GM19463 (cell line): ENCODE measurements around the gene BRD9.
A peak's percentile ranks its signal among the peaks of the same experiment; 100 is the strongest.
"Not testable (repeated sequence)": the region's sequence is repeated elsewhere in the genome, so short reads cannot be mapped to it uniquely, and the experiment has no call there.

Source experiments
- ATAC-seq: cut with Tn5 transposase; IDR thresholded peaks from one replicate; pipeline ENCODE4 v1.9.1; 2021; ENCODE audit warnings: mild to moderate bottlenecking, moderate library complexity; ENCODE audit not compliant: unreplicated experiment

The BRD9 gene

GRCh38 chr5:892394-893136, at the start of gene BRD9, which contains the start of gene TRIP13:
BRD9 (minus strand) TSS chr5:892801; CDS start chr5:892657, 144 bp downstream.
TRIP13 (plus strand) TSS chr5:892884; CDS start chr5:892999, 115 bp downstream.
- ATAC-seq, result peak; percentile 98

DNA sequence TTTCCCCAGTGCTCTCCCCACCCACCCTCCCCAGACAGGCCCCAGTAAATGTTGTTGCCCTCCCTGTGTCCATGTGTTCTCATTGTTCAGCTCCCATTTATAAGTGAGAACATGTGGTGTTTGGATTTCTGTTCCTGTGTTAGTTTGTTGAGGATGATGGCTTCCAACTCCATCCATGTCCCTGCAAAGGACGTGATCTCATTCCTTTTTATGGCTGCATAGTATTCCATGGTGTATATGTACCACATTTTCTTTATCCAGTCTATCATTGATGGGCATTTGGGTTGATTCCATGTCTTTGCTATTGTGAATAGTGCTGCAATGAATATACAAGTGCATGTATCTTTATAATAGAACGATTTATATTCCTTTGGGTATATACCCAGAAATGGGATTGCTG, 48.1 kb upstream of the BRD9 start:
- not testable (repeated sequence) for ATAC-seq

DNA sequence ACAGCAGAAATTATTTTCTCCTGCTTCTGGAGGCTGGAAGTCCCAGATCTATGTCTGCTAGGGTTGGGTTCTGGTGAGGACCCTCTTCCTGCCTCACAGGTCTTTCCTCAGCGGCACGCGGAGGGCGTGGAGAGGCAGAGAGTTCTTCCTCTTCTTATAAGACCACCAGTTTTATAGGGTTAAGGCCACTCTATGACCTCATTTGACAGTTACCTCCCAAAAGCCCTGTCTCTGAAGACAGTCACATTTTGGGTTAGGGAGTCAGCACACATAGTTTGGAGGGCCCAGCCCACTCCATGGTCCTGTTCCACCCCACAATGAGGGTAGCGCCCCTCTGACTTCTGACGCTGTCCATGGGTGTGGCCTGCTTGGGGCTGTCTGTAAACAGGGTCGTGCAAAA, 46.8 kb upstream of the BRD9 start:
- no peak for ATAC-seq

DNA sequence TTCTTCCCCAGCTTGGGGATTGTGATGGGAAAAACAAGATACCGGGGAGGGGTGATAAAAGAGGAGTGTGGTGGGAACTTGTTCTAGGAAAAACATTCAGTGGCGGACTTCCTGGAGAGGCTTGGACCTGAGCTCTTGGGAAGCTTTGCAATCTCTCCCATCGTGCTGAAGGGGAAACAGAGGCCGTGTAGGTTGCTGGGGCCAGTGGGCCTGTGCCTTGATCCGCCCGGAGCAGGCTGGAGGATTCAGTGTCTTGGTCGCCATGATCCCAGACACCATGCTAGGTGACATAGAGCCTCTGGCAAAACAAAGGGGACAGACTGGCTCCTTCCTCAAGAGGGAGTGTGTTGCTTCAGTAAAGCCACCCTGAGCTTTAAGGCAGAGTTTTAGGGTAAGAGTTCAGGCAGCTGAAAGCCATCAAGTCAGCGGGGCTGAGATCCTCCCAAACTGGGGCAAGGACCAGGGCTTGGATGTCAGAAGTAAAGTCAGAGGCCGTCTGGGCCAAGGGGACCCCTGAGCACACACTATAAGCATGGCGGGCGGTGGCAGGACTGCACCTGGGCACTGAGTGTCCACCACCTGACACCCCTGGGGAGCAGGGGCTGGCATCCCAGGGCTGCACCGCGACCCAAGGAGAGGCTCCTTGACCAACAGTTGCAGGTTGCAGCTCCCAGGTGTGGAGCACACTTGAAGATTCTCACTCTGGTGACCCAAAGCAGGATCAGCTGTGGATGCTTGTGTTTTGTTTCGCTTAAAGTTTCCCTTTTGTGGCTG, 44.7 kb upstream of the BRD9 start:
- no peak for ATAC-seq

DNA sequence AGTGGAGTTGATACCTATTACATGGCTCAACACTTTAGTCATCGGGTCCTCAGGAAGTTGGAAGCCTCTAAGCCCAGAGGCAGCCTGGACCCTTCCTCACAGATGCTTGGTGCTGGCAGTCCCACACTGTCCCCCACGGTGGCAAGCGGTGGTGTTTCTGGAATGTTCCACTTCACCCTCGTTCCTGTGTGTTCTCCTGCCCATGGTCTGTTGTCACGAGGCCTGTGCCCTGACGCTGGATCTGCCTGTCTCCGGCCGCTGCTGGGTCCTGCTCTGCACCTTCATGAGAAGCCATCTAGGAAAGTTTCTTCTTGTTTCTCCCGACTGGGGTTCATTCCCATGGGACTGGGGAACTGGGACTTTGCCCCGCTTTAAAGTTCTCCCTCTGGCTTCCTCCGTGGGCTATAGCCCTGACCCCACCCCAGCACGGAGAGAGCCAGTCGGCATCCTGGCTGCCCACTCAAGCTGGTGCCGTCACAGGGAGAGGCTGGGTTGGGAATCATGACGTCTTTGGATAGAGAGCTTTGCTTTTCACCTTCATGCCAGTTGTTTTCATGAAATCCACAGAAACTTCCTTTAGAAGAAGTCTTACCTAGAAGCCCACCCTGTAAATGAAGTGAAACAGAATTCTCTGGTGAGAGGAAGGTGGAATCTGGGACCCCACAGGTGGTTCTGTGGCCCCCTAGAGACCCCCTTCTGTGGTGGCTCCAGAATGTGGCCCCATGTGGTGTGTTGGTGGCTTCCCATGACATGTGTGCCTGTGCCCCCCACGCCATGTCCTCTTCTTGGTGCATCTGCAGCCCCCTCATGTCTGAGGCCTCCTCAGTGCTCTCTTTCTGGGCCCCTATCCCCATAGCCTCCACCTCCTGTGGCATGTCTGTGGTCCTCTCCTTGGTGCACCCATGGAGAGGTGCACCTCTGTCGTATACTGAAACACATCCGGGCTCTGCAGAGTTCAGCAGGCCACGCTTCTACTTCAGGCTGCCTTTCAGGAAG, 43.8 kb upstream of the BRD9 start:
- ATAC-seq, result no peak

GRCh38 chr5:935510-936084, 43.0 kb upstream of the BRD9 start:
- ATAC-seq, result no peak

DNA sequence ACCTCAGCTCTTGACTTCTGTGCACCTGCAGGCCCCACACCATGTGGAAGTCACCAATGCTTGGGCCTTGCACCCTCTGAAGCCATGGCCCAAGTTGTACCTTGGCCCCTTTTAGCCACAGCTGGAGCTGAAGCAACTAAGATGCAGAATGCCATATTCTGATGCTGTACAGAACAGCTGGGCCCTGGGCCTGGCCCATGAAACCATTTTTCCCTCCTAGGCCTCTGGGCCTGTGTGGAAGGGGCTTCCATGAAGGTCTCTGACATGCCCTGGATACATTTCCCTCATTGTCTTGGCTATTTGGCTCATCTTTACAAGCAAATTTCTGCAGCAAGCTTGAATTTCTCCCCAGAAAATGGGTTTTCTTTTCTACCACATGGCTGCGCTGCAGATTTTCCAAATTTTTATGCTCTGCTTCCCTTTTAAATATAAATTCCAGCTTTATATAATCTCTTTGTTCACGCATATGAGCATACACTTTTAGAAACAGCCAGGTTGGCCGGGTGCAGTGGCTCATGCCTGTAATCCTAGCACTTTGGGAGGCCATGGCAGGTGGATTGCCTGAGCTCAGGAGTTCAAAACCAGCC, 41.9 kb upstream of the BRD9 start:
- ATAC-seq, result not testable (repeated sequence)

DNA sequence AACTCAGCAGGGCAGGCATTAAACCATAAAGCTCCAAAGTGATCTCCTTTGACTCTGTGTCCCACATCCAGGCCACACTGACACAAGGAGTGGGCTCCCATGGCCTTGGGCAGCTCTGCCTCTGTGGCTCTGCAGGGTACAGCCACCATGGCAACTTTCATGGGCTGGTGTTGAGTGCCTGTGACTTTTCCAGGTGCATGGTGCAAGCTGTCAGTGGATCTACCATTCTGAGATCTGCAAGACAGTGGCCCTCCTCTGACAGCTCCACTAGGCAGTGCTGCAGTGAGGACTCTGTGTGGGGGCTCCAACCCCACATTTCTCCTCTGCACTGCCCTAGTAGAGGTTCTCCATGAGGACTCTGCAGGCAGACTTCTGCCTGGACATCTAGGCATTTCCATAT, 41.4 kb upstream of the BRD9 start:
- ATAC-seq, result not testable (repeated sequence)

DNA sequence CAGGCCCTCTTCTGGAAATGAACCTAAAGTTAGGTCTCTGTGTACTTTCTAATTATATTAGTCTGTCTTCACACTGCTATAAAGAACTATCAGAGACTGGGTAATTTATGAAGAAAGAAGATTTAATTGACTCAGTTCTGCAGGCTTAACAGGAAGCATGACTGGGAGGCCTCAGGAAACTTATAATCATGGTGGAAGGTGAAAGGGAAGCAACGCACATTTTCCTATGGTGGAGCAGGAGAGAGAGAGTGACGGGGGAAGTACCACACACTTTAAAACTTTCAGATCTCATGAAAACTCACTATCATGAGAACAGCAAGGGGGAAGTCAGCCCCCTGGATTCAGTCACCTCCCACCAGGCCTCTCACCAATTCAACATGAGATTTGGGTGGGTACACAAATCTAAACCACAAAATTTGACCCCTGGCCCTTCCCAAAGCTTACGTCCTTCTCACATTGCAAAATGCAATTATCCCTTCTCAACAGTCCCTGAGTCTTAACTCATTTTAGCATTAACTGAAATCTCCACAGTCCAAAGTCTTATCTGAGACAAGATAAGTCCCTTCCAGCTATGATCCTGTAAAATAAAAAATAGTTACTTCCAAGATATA, 40.8 kb upstream of the BRD9 start:
- no peak for ATAC-seq

DNA sequence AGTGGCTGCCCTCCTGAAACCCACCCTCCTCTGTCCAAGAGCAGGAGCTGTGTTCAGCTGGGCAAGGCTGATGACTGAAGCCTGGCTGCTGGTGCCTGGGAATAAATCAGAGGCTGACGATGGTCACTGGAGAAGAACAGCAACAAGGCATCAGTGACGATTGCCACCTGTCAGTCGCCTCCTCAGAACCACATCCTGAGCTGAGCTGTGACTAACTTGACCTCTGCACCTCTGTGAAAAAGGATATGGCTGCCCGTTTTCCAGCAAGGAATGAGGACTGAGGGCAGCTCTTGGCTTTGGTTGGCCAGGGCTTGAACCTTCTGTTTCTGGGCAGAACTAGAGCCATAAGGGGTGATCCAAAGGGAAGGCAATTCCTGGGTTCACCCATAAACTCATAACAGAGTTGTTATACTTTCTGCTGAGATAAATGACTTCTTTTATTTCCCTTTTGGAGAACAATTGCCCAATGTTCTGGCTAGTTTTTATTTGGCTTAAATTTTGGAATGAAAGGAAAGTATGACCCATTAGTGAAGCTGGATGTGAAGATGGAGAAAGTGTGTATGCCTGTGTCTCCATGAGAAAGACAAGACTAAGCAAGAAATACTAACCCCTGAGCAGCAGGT, 40.1 kb upstream of the BRD9 start:
- ATAC-seq, result no peak

- ATAC-seq, result no peak
These were observed 39.6 kb upstream of the BRD9 start for GRCh38 chr5:932151-932627.

- no peak for ATAC-seq
These were observed 39.1 kb upstream of the BRD9 start for GRCh38 chr5:931570-932145.

- ATAC-seq, result no peak
These were observed 38.3 kb upstream of the BRD9 start for GRCh38 chr5:930866-931265.

DNA sequence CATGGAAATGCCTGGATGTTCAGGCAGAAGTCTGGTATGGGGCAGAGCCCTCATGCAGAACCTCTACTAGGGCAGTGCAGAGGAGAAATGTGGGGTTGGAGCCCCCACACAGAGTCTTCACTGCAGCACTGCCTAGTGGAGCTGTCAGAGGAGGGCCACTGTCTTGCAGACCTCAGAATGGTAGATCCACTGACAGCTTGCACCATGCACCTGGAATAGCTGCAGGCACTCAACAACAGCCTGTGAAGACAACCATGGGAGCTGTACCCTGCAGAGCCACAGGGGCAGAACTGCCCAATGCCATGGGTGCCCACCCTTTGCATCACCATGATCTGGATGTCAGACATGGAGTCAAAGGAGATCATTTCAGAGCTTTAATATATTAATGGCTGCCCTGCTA, 37.0 kb upstream of the BRD9 start:
- no peak for ATAC-seq

DNA sequence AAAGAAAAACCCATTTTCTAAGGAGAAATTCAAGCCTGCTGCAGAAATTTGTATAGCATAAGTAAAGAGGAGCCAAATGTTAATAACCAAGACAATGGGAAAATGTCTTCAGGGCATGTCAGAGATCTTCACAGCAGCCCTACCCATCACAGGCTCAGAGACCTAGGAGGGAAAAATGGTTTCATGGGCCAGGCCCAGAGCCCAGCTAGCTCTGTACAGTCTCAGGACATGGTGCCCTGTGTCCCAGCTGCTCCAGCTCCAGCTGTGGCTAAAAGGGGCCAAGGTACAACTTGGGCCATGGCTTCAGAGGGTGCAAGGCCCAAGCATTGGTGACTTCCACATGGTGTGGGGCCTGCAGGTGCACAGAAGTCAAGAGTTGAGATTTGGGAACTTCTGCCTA, 36.6 kb upstream of the BRD9 start:
- not testable (repeated sequence) for ATAC-seq

- ATAC-seq, result no peak
These were observed 34.8 kb upstream of the BRD9 start for GRCh38 chr5:927172-928015.

GRCh38 chr5:926417-927171, 34.0 kb upstream of the BRD9 start:
- no peak for ATAC-seq
